SK-N-SH (cell line): ENCODE measurements around the gene SMC1A.

ENCODE experiments used
- CHD2 ChIP-seq: fragments of 150-350 bp; IDR thresholded peaks from 2 replicates; pipeline ENCODE4 v1.6.1; 2018; ENCODE audit warnings: low read length; ENCODE audit not compliant: partially characterized antibody
- ELF1 ChIP-seq: IDR thresholded peaks from 2 replicates; pipeline ENCODE4 v1.4.0; 2012
- EP300 ChIP-seq, 2 experiments: IDR thresholded peaks; 2 replicates each; pipeline versions ENCODE4 v1.4.0 to v1.6.1; 2012; ENCODE audit warnings: borderline replicate concordance in 1 of 2, low read depth in 1 of 2, low read length in 1 of 2
- EZH2phosphoT487 ChIP-seq: fragments of 200-600 bp; sonication (generic); IDR thresholded peaks from 2 replicates; pipeline ENCODE4 v1.6.1; 2017; ENCODE audit warnings: low read depth, mixed run types, mild to moderate bottlenecking, antibody characterized with exemption, moderate library complexity, borderline replicate concordance
- NRF1 ChIP-seq: IDR thresholded peaks from 2 replicates; pipeline ENCODE4 v1.6.1; 2012; ENCODE audit warnings: low read depth, mild to moderate bottlenecking, low read length
- POLR2AphosphoS5 ChIP-seq: IDR thresholded peaks from 2 replicates; pipeline ENCODE4 v1.6.1; 2012; ENCODE audit warnings: low read depth, low read length
- RCOR1 ChIP-seq: fragments of 150-350 bp; IDR thresholded peaks from 2 replicates; pipeline ENCODE4 v1.6.1; 2017; ENCODE audit warnings: antibody characterized with exemption, low read length
- RXRA ChIP-seq: IDR thresholded peaks from 2 replicates; pipeline ENCODE4 v1.4.0; 2012; ENCODE audit warnings: low read depth, mild to moderate bottlenecking, borderline replicate concordance
- SIN3A ChIP-seq: IDR thresholded peaks from 2 replicates; pipeline ENCODE4 v1.6.1; 2012; ENCODE audit warnings: low read depth, mild to moderate bottlenecking, low read length, moderate library complexity, borderline replicate concordance
- SMC3 ChIP-seq: IDR thresholded peaks from 2 replicates; pipeline ENCODE4 v1.6.1; 2012; ENCODE audit warnings: low read depth, low read length, improper control_type of control experiment
- TAF1 ChIP-seq: IDR thresholded peaks from 2 replicates; pipeline ENCODE4 v1.6.1; 2012; ENCODE audit warnings: low read depth, mild to moderate bottlenecking, low read length, moderate library complexity, borderline replicate concordance
- TF ChIP-seq, protein P1 (sequence below): fragments of 200-600 bp; sonication (generic); IDR thresholded peaks from 2 replicates; pipeline ENCODE4 v1.6.1; 2017; ENCODE audit warnings: antibody characterized with exemption, mild to moderate bottlenecking, moderate library complexity
- TF ChIP-seq, protein P2 (sequence below): IDR thresholded peaks from 2 replicates; pipeline ENCODE4 v1.4.0; 2012; ENCODE audit warnings: low read depth

DNA sequence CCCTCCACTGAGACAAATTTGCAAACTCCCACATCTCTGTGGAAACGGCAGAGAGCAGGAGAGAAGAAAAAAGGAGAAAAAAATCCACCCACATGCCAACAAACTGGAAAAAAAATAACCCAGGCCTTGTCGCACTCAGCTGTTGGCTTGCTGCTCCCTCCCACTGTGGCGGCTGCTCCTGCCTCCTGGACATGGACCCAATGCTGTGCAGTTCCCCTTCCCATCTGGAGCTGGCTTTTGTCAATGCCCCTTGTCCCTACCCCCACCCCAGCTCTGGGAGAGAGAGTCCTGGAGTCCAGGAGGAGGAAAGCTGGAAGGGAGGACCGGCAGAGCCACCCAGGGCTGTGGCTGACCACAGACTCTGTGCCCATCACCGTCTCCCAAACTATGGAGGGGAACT, 90.2 kb downstream of the SMC1A start:
- TF ChIP-seq, protein P1, sequence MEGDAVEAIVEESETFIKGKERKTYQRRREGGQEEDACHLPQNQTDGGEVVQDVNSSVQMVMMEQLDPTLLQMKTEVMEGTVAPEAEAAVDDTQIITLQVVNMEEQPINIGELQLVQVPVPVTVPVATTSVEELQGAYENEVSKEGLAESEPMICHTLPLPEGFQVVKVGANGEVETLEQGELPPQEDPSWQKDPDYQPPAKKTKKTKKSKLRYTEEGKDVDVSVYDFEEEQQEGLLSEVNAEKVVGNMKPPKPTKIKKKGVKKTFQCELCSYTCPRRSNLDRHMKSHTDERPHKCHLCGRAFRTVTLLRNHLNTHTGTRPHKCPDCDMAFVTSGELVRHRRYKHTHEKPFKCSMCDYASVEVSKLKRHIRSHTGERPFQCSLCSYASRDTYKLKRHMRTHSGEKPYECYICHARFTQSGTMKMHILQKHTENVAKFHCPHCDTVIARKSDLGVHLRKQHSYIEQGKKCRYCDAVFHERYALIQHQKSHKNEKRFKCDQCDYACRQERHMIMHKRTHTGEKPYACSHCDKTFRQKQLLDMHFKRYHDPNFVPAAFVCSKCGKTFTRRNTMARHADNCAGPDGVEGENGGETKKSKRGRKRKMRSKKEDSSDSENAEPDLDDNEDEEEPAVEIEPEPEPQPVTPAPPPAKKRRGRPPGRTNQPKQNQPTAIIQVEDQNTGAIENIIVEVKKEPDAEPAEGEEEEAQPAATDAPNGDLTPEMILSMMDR, result no peak
- TF ChIP-seq RXRA (no peak), SIN3A (no peak), POLR2AphosphoS5 (no peak), NRF1 (no peak), ELF1 (no peak), RCOR1 (no peak), CHD2 (no peak), EP300 (IDR thresholded peaks at IDR 0.05; ENCODE audit: borderline replicate concordance in 1 of 2, low read depth in 1 of 2, low read length in 1 of 2) (no peak), TAF1 (no peak), EZH2phosphoT487 (no peak), SMC3 (no peak)
- TF ChIP-seq, protein P2, sequence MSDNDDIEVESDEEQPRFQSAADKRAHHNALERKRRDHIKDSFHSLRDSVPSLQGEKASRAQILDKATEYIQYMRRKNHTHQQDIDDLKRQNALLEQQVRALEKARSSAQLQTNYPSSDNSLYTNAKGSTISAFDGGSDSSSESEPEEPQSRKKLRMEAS, result no peak
